ENCODE results near the gene DLL1. TPM values are rescaled to one million over a fixed set of nuclear protein-coding genes. Genes with fewer than 3 reads are reported as not detected.

Gene DLL1
- total RNA-seq, 1 experiment from 2014 or later: 2.8 TPM

DNA sequence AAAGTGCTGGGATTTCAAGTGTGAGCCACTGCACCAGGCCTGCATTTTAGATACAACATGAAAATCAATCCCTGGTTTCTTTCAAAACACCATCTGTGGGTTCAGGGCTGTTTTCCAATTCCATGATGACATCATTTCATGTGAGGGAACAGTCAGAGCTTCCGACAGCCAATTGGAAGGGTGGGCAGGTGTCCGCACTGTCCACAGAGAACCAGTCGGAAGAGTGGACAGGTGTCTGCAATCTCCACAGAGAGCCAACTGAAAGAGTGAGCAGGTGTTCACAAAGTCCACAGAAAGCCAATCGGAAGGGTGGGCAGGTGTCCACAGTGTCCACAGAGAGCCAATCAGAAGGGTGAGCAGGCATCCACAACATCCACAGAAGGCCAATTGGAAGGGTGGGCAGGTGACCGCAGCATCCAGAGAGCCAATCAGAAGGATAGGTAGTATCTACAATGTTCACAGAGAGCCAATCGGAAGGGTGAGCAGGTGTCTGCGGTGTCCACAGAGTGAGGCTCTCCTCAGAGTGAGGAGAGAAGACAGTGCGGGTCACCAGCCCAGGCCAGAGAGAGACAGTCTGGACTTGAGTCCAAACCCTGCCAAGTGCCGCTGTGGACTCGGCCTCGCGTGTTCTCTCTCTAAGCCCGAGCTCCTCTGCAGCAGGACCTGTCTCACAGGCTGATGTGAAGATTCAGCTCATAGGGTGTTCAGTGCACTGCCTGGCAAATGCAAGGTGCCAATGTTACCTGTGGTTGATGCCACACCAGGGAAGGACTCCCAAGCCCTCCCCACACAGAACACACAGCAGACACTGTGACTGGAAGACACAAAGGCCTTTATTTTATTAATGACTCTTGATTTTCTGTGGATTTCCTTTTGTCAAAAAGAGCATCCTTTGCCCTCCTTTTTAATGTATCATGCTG, 57.3 kb downstream of the DLL1 start:
- no peak overlapping the region for H2BK20ac ChIP-seq (ENCODE audit: low read depth, low read length, poor library complexity, severe bottlenecking)
- H3T11ph ChIP-seq (ENCODE audit: low read length): no peak overlapping the region
- no peaks in the 10 kb centered on the region for H3K79me2 ChIP-seq (ENCODE audit: insufficient read depth, low read length)
- Mint-ChIP-seq H3K4me1 (peaks cover 25 to 27% of the 10 kb centered on the region in 2 experiments), H3K36me3 (ENCODE audit: insufficient read depth in 1 of 3, low read depth in 3 of 3) (no peaks in the 10 kb centered on the region), H3K27me3 (ENCODE audit: low read depth) (peaks cover 9% of the 10 kb centered on the region), H3K27ac (no peak overlapping the region; a peak in 1 of 7 replicates), H3K9me3 (no peaks in the 10 kb centered on the region; a peak in 1 of 5 replicates), H3K4me3 (no peak overlapping the region)
- no peak overlapping the region for H3K23ac ChIP-seq (ENCODE audit: insufficient read length, low read depth, low read length)
- H2BK120ac ChIP-seq (ENCODE audit: low read depth, low read length, poor library complexity, severe bottlenecking): no peak overlapping the region
- no peak overlapping the region for H2BK5ac ChIP-seq (ENCODE audit: insufficient read length, low read length)
- no peaks in the 10 kb centered on the region for H3K9me3 ChIP-seq (ENCODE audit: control insufficient read depth, low read depth, low read length)
- H2AK5ac ChIP-seq (ENCODE audit: insufficient read length, low read length): no peak overlapping the region
- H3K56ac ChIP-seq (ENCODE audit: insufficient read length, low read depth, low read length): no peak overlapping the region
- H2BK12ac ChIP-seq (ENCODE audit: insufficient read length, low read depth, low read length): no peak overlapping the region
- H4K8ac ChIP-seq (replicated peaks; ENCODE audit: insufficient read length, low read depth, low read length): no peak overlapping the region
- DNase-seq: no peak
- no peak overlapping the region for H3K4ac ChIP-seq (ENCODE audit: low read depth, low read length)
- no CpG with 5 or more reads among the region's 13 CpGs for WGBS (ENCODE audit: extremely low coverage, insufficient read length, low lambda C conversion rate)
- no peak overlapping the region; the same call in 1 of the 2 replicates for H3K14ac ChIP-seq (ENCODE audit: insufficient read depth, low read length)
- H2BK15ac ChIP-seq (ENCODE audit: low read depth, low read length): no peak overlapping the region
- no peak overlapping the region for H4K91ac ChIP-seq (ENCODE audit: insufficient read length, low read depth, low read length)
- no peaks in the 10 kb centered on the region; the same call in 1 of the 2 replicates for H3K4me1 ChIP-seq (ENCODE audit: insufficient read depth, low read length)
- H2AFZ ChIP-seq (ENCODE audit: low read length): no peak overlapping the region
- no peaks in the 10 kb centered on the region for H3K79me1 ChIP-seq (ENCODE audit: insufficient read depth, low read depth, low read length, poor library complexity, severe bottlenecking)
- TF ChIP-seq, protein P1, sequence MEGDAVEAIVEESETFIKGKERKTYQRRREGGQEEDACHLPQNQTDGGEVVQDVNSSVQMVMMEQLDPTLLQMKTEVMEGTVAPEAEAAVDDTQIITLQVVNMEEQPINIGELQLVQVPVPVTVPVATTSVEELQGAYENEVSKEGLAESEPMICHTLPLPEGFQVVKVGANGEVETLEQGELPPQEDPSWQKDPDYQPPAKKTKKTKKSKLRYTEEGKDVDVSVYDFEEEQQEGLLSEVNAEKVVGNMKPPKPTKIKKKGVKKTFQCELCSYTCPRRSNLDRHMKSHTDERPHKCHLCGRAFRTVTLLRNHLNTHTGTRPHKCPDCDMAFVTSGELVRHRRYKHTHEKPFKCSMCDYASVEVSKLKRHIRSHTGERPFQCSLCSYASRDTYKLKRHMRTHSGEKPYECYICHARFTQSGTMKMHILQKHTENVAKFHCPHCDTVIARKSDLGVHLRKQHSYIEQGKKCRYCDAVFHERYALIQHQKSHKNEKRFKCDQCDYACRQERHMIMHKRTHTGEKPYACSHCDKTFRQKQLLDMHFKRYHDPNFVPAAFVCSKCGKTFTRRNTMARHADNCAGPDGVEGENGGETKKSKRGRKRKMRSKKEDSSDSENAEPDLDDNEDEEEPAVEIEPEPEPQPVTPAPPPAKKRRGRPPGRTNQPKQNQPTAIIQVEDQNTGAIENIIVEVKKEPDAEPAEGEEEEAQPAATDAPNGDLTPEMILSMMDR (conservative IDR thresholded peaks at IDR 0.05): no peak
- no peak overlapping the region for H4K5ac ChIP-seq (ENCODE audit: insufficient read length, low read depth, low read length)
- no peak overlapping the region for H3K18ac ChIP-seq (ENCODE audit: insufficient read length, low read depth, low read length)
- H4K20me1 ChIP-seq (ENCODE audit: control insufficient read depth, insufficient read depth, insufficient read length): no peaks in the 10 kb centered on the region
- no peak overlapping the region for H3K27ac ChIP-seq (ENCODE audit: insufficient read length, low read depth, low read length)
- no peak overlapping the region for H3K9ac ChIP-seq (ENCODE audit: extremely low read depth, insufficient read length, low read length)
- H3K23me2 ChIP-seq (ENCODE audit: insufficient read length, low read depth, low read length, poor library complexity, severe bottlenecking): no peaks in the 10 kb centered on the region
- no peak overlapping the region for H3K4me2 ChIP-seq (ENCODE audit: insufficient read depth, insufficient read length, low read length)
- H3K27me3 ChIP-seq (ENCODE audit: insufficient read depth, low read length): no peaks in the 10 kb centered on the region

Small RNA genes lying within 50 kb of the gene (microRNA-seq; reads per million reads assigned to microRNA genes)
- not detected for gene MIR4644 (ENCODE audit: borderline microRNAs expressed)

Other genes with a start within 250 kb of the DLL1 start
- gene FAM120B, start 15.7 kb upstream of the DLL1 start, total RNA-seq (2021): 14.9 and 16.7 TPM in 2 replicates